Keratinocyte (primary cell): ENCODE data around the gene MCUR1. TPM values are rescaled to one million over a fixed set of nuclear protein-coding genes. Genes with fewer than 3 reads are reported as not detected.
A peak's percentile ranks its signal among the peaks of the same experiment; 100 is the strongest.
"Not testable (repeated sequence)": the region's sequence is repeated elsewhere in the genome, so short reads cannot be mapped to it uniquely, and the experiment has no call there.

Experiments used
- DNase-seq: peaks from one replicate; pipeline ENCODE4 v3.0.0-alpha.2; 2011; ENCODE audit warnings: low read depth, missing footprints, low spot score
- FAIRE-seq: peaks from 2 replicates; lab custom pipeline; 2011; peaks lifted over from hg19 to GRCh38; lab: Jason Lieb, UNC
- H2AFZ ChIP-seq: 2 replicates; pipeline ENCODE4 v1.6.0; 2012; ENCODE audit warnings: low read length, control low read depth, inconsistent platforms; ENCODE audit not compliant: control insufficient read depth
- H3K27ac ChIP-seq: 2 replicates; pipeline ENCODE4 v1.5.1; 2011; ENCODE audit warnings: low read length; ENCODE audit not compliant: control insufficient read depth, insufficient read depth
- H3K27me3 ChIP-seq: 3 replicates; pipeline ENCODE4 v1.6.0; 2011; ENCODE audit warnings: low read length; ENCODE audit not compliant: control insufficient read depth, insufficient read depth; ENCODE audit errors: extremely low read depth
- H3K36me3 ChIP-seq, 2 experiments: 2 replicates in 1 of 2; 3 replicates in 1 of 2; pipeline ENCODE4 v1.5.1; 2011; ENCODE audit warnings: low read length in 2 of 2, mild to moderate bottlenecking in 1 of 2; ENCODE audit not compliant: control insufficient read depth in 2 of 2, insufficient read depth in 2 of 2; ENCODE audit errors: extremely low read depth in 1 of 2
- H3K4me1 ChIP-seq: 3 replicates; pipeline ENCODE4 v1.5.1; 2011; ENCODE audit warnings: low read length; ENCODE audit not compliant: control insufficient read depth, insufficient read depth; ENCODE audit errors: extremely low read depth
- H3K4me2 ChIP-seq: 3 replicates; pipeline ENCODE4 v1.6.0; 2011; ENCODE audit warnings: low read depth, low read length; ENCODE audit not compliant: control insufficient read depth, insufficient read depth; ENCODE audit errors: extremely low read depth
- H3K4me3 ChIP-seq, 3 experiments: fragments of 200-600 bp in 1 of 3; sonication (generic) in 1 of 3; 2 replicates in 2 of 3; 3 replicates in 1 of 3; pipeline ENCODE4 v1.5.1; 2011 to 2016; ENCODE audit warnings: low read length in 3 of 3, mild to moderate bottlenecking in 3 of 3, control low read depth in 2 of 3, inconsistent platforms in 1 of 3, low read depth in 1 of 3, mixed read lengths in 1 of 3, mixed run types in 1 of 3, moderate library complexity in 1 of 3; ENCODE audit not compliant: control insufficient read depth in 2 of 3, insufficient read depth in 2 of 3; ENCODE audit errors: extremely low read depth in 1 of 3
- H3K79me2 ChIP-seq: 2 replicates; pipeline ENCODE4 v1.6.0; 2012; ENCODE audit warnings: low read length; ENCODE audit not compliant: control insufficient read depth, insufficient read depth
- H3K9ac ChIP-seq: 3 replicates; pipeline ENCODE4 v1.6.0; 2011; ENCODE audit warnings: low read length; ENCODE audit not compliant: control insufficient read depth, insufficient read depth; ENCODE audit errors: extremely low read depth
- H3K9me1 ChIP-seq: 3 replicates; pipeline ENCODE4 v1.6.0; 2011; ENCODE audit warnings: low read length; ENCODE audit not compliant: control insufficient read depth, insufficient read depth; ENCODE audit errors: extremely low read depth
- H3K9me3 ChIP-seq: 2 replicates; pipeline ENCODE4 v1.5.1; 2012; ENCODE audit warnings: low read depth, low read length; ENCODE audit not compliant: control insufficient read depth
- H4K20me1 ChIP-seq: 3 replicates; pipeline ENCODE4 v1.6.0; 2011; ENCODE audit warnings: low read length; ENCODE audit not compliant: control insufficient read depth, insufficient read depth; ENCODE audit errors: extremely low read depth
- EZH2 ChIP-seq: IDR thresholded peaks from one replicate; pipeline ENCODE4 v1.6.1; 2012; ENCODE audit warnings: inconsistent platforms, mild to moderate bottlenecking, low read length, moderate library complexity
- dilution Hi-C: fragments of 300-500 bp; cut with MboI; formaldehyde crosslinking; loops from one replicate; pipeline ENCODE4 v1.7.0; 2020; ENCODE audit warnings: low sequenced_read_pairs; ENCODE audit not compliant: extremely low pct_ligation_motif_present
- polyA plus RNA-seq, 5 experiments: library from polyadenylated mRNA; depleted of rRNA in 3 of 5; stranded (reverse) in 3 of 5; stranded (forward) in 1 of 5; unstranded in 1 of 5; fragments of >200 nt; gene quantifications; 1 replicate in 1 of 5; 2 replicates in 3 of 5; 3 replicates in 1 of 5; pipeline versions ENCODE4 v1.2.1 to v1.2.3, GENCODE V29; 2011 to 2012; ENCODE audit warnings: missing spikeins in 2 of 5, low read depth in 1 of 5, low replicate concordance in 1 of 5
- TF ChIP-seq, protein P1 (sequence below), 3 experiments: IDR thresholded peaks in 1 of 3; conservative IDR thresholded peaks in 1 of 3; optimal IDR thresholded peaks in 1 of 3; 2 replicates in 2 of 3; 3 replicates in 1 of 3; pipeline versions ENCODE3 to v1.5.1; 2011; ENCODE audit warnings: low read length in 3 of 3, mild to moderate bottlenecking in 3 of 3, moderate library complexity in 2 of 3, control low read depth in 1 of 3, inconsistent platforms in 1 of 3; ENCODE audit not compliant: insufficient read depth in 2 of 3; ENCODE audit errors: extremely low read depth in 1 of 3

The MCUR1 gene
- polyA plus RNA-seq, 1 donor (not counting 4 experiments of a cell fraction or from before 2014, with no cell fraction given), result 15.3 TPM

DNA sequence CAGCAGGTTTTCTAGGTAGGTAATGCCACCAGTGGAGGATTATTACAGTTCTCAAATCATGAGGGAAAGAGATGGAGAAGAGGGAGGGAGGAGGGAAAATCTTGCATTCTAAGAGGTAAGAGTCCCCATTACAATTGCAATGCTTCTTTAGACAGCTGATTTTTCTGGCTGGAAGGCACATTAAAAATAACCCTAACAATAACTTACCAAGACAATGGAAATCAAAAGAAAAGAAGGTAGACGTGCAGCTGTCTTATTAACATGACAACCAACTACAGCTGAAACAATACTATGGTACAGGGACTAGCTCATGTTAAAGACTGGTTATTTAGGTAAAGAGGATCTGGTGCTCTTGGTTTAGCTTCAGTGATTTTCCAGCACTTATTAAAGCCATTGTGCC is 24.6 kb downstream of the MCUR1 start:
- no peak for FAIRE-seq
- dilution Hi-C loops, result no loop called here
- TF ChIP-seq, protein P1, sequence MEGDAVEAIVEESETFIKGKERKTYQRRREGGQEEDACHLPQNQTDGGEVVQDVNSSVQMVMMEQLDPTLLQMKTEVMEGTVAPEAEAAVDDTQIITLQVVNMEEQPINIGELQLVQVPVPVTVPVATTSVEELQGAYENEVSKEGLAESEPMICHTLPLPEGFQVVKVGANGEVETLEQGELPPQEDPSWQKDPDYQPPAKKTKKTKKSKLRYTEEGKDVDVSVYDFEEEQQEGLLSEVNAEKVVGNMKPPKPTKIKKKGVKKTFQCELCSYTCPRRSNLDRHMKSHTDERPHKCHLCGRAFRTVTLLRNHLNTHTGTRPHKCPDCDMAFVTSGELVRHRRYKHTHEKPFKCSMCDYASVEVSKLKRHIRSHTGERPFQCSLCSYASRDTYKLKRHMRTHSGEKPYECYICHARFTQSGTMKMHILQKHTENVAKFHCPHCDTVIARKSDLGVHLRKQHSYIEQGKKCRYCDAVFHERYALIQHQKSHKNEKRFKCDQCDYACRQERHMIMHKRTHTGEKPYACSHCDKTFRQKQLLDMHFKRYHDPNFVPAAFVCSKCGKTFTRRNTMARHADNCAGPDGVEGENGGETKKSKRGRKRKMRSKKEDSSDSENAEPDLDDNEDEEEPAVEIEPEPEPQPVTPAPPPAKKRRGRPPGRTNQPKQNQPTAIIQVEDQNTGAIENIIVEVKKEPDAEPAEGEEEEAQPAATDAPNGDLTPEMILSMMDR (optimal IDR thresholded peaks at IDR 0.05 in 1 of 3, IDR thresholded peaks at IDR 0.05 in 1 of 3, conservative IDR thresholded peaks at IDR 0.05 in 1 of 3; ENCODE audit: extremely low read depth in 1 of 3, insufficient read depth in 2 of 3, low read length in 3 of 3), result no peak
- no peak for TF ChIP-seq EZH2
- no peaks in the 10 kb centered on the region for H3K27me3 ChIP-seq
- DNase-seq, result no peak
- H3K36me3 ChIP-seq, result peaks cover 4% of the 10 kb centered on the region in 2 experiments
- H3K4me3 ChIP-seq, result no peak overlapping the region
- H2AFZ ChIP-seq, result no peak overlapping the region
- H4K20me1 ChIP-seq, result no peaks in the 10 kb centered on the region
- H3K79me2 ChIP-seq, result no peaks in the 10 kb centered on the region
- H3K4me2 ChIP-seq, result no peak overlapping the region
- H3K9me1 ChIP-seq, result no peaks in the 10 kb centered on the region
- H3K9ac ChIP-seq, result no peak overlapping the region
- peaks cover 10% of the 10 kb centered on the region for H3K4me1 ChIP-seq
- H3K9me3 ChIP-seq, result no peaks in the 10 kb centered on the region
- H3K27ac ChIP-seq, result no peak overlapping the region

DNA sequence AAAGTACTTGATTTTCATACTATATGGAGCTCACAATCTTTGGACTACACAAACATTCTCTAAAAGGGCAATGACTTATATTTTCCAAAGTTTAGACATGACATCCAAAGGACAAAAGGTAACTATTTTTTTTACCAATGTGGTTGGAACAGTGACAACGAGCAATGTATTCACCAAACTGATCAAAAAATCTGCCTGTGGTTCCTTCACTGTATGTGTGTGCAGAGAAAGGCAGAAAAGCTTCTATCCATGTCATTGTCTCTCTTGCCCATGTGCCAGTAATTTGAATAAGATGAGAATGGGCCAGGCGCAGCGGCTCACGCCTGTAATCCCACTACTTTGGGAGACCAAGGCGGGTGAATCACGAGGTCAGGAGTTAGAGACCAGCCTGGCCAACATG is 25.5 kb downstream of the MCUR1 start:
- Histone ChIP-seq H3K79me2 (no peaks in the 10 kb centered on the region), H3K9me1 (no peaks in the 10 kb centered on the region), H3K9ac (no peak overlapping the region), H3K27me3 (no peaks in the 10 kb centered on the region), H3K4me3 (no peak overlapping the region), H3K9me3 (no peaks in the 10 kb centered on the region), H3K4me1 (peaks cover under 1% of the 10 kb centered on the region), H3K27ac (no peak overlapping the region), H4K20me1 (no peaks in the 10 kb centered on the region), H3K36me3 (peaks cover 4% of the 10 kb centered on the region in 2 experiments), H2AFZ (no peak overlapping the region), H3K4me2 (no peak overlapping the region)
- no peak for TF ChIP-seq EZH2
- DNase-seq, result no peak
- dilution Hi-C loops, result no loop called here
- FAIRE-seq, result no peak

DNA sequence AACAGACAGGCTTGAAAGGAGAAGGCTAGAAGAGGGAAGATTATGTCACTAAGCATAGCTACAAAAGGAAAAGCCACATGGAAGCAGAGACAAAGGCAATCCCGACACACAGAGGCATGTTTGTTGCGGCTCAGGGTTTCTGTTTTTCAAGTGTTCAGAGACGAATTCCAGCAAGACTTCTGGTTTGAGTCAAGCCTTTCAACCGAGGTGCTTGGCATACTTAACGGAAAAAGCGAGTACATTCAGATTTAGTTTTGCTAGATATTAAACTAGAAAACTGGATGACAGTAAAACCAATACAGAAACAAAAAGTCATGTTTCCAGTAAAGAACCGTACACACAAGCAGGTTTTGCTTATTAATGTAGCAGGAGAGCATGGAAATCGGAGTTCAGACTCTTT is 27.2 kb downstream of the MCUR1 start:
- dilution Hi-C loops, result no loop called here
- Histone ChIP-seq H4K20me1 (no peaks in the 10 kb centered on the region), H3K4me2 (no peak overlapping the region), H3K79me2 (no peaks in the 10 kb centered on the region), H3K27ac (no peak overlapping the region), H3K36me3 (peaks cover 4% of the 10 kb centered on the region in 2 experiments), H3K9me1 (no peaks in the 10 kb centered on the region), H3K27me3 (no peaks in the 10 kb centered on the region), H3K9ac (no peak overlapping the region), H3K4me1 (no peaks in the 10 kb centered on the region), H3K4me3 (no peak overlapping the region), H2AFZ (no peak overlapping the region), H3K9me3 (no peaks in the 10 kb centered on the region)
- TF ChIP-seq EZH2, result no peak
- TF ChIP-seq, protein P1 (optimal IDR thresholded peaks at IDR 0.05 in 1 of 3, IDR thresholded peaks at IDR 0.05 in 1 of 3, conservative IDR thresholded peaks at IDR 0.05 in 1 of 3; ENCODE audit: extremely low read depth in 1 of 3, insufficient read depth in 2 of 3, low read length in 3 of 3), result no peak
- DNase-seq (no peak), FAIRE-seq (no peak)

DNA sequence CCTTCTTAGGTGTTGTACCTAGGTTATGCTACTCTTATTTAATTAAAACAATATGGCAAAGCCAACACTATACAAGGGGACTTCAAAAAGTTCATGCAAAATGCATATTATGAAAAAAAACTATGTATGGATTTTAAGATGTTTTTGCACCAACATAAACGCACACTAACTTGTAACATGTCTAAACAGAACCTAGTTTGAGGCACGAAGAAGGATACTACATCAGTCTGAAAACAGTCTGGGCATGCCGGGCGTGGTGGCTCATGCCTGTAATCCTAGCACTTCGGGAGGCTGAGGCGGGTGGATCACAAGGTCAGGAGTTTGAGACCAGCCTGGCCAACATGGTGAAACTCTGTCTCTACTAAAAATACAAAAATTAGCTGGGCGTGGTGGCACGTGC is 34.2 kb downstream of the MCUR1 start:
- H3K27me3 ChIP-seq, H3K4me1 ChIP-seq, dilution Hi-C loops, H3K9me3 ChIP-seq, H3K4me3 ChIP-seq, DNase-seq, H3K27ac ChIP-seq, H3K9ac ChIP-seq, H3K9me1 ChIP-seq, H4K20me1 ChIP-seq, H3K36me3 ChIP-seq, H3K79me2 ChIP-seq: not testable (repeated sequence)
- peak overlapping the region; percentile 8 for H2AFZ ChIP-seq
- H3K4me2 ChIP-seq, result peak overlapping the region; percentile 10
- peak; percentile 62 for FAIRE-seq
